ENCODE data around the gene RERE. TPM values are rescaled to one million over a fixed set of nuclear protein-coding genes. Genes with fewer than 3 reads are reported as not detected.

RERE gene
- total RNA-seq, 1 donor from 2014 or later, result 124 TPM

DNA sequence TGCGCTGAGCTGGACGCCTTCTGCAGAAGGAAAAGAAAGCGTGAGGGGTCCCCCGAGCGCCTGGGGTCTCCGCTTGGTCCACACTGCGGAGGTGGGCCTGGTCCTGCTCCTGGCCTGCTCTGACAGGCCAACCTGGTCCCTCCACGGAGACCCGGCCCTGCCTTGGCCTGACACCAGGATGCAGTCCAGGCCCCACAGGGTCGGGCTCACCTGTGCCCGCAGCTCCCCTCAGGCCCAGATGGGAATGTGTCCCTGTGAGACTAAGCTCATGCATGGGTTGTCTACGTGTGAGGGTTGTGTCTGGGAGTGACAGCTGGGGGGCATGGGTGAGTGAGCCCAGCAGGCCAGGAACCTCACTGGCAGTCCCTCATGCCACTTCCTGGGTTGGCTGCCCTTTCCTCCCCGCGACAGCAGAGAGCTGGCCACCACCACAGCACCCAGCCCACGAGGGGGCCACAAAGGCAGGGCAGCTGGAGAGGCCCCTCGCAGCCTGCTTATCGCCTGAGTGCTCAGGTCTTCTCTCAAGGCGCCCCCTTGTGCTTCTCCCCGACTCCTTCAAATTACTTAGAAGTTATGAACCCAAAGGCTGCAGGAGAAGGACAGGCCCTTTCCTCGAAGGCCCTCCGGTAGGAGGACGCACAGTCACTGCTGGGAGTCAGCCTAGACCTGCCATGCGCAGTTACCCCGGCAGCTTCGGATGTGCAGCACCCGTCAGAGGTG, 458.4 kb downstream of the RERE start:
- DNase-seq (ENCODE audit: low read depth) (no peak), FAIRE-seq (no peak)
- peaks cover 27% of the 10 kb centered on the region for H3K36me3 Mint-ChIP-seq (ENCODE audit: low read depth, unreplicated experiment)
- TF ChIP-seq, protein P1, sequence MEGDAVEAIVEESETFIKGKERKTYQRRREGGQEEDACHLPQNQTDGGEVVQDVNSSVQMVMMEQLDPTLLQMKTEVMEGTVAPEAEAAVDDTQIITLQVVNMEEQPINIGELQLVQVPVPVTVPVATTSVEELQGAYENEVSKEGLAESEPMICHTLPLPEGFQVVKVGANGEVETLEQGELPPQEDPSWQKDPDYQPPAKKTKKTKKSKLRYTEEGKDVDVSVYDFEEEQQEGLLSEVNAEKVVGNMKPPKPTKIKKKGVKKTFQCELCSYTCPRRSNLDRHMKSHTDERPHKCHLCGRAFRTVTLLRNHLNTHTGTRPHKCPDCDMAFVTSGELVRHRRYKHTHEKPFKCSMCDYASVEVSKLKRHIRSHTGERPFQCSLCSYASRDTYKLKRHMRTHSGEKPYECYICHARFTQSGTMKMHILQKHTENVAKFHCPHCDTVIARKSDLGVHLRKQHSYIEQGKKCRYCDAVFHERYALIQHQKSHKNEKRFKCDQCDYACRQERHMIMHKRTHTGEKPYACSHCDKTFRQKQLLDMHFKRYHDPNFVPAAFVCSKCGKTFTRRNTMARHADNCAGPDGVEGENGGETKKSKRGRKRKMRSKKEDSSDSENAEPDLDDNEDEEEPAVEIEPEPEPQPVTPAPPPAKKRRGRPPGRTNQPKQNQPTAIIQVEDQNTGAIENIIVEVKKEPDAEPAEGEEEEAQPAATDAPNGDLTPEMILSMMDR (IDR thresholded peaks at IDR 0.05; ENCODE audit: insufficient read depth, low read depth, low read length), result no peak
- no peak for TF ChIP-seq EZH2 (IDR thresholded peaks at IDR 0.05; ENCODE audit: insufficient read depth, low read length)
- Histone ChIP-seq H2AFZ (ENCODE audit: low read depth, low read length) (no peak overlapping the region), H4K20me1 (ENCODE audit: insufficient read depth, low read length) (peaks cover 30% of the 10 kb centered on the region), H3K79me2 (ENCODE audit: insufficient read depth, low read length) (no peaks in the 10 kb centered on the region), H3K27ac (ENCODE audit: low read depth, low read length) (no peak overlapping the region), H3K4me1 (ENCODE audit: insufficient read depth, low read length) (no peaks in the 10 kb centered on the region), H3K9me3 (ENCODE audit: insufficient read depth, low read depth, low read length) (no peaks in the 10 kb centered on the region), H3K9ac (ENCODE audit: low read length) (no peak overlapping the region), H3K36me3 (ENCODE audit: insufficient read depth, low read length) (peaks cover 18% of the 10 kb centered on the region), H3K4me2 (ENCODE audit: low read length) (no peak overlapping the region), H3K4me3 (ENCODE audit: insufficient read depth, low read depth, low read length) (no peak overlapping the region), H3K27me3 (ENCODE audit: insufficient read depth, low read length) (no peaks in the 10 kb centered on the region)
- H3K27me3 Mint-ChIP-seq (ENCODE audit: low read depth, unreplicated experiment), result no peaks in the 10 kb centered on the region
- H3K27ac Mint-ChIP-seq (ENCODE audit: unreplicated experiment), result no peak overlapping the region
- H3K4me1 Mint-ChIP-seq (ENCODE audit: low read depth, unreplicated experiment), result peaks cover 2% of the 10 kb centered on the region
- peaks cover 2% of the 10 kb centered on the region for H3K9me3 Mint-ChIP-seq (ENCODE audit: unreplicated experiment)
- H3K4me3 Mint-ChIP-seq (ENCODE audit: unreplicated experiment), result no peak overlapping the region

DNA sequence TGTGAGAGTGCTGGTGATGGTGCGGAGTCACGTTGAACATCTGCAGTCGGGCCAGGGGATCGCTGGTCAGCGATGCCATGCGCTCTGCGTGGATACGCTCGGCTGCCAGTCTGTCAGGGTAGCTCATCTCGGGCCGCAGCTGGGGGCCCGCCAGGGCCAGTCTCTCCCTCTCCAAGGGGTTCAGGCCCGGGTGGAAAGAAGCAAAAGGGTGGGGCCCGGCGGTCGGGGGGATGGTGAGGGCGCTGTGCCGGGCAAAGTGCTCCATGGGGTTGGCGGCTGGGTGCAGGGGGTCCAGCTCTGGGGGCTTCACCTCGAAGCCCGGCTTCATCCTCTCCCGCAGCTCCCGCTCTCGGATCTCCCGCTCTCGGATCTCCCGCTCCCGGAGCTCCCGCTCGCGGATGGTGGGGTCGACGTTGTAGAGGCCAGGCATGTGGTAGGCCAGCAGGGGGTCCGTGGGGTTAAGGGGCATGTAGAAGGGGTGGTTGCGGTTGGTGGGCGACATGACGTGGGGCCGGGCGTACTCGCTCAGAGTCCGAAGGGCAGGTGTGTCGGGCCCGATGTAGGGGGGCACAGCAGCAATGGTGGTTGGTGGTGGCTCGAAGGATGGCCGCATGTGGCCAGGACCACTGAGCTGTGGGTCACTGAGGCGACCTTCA, 459.1 kb downstream of the RERE start:
- FAIRE-seq, result no peak
- no peak for DNase-seq (ENCODE audit: low read depth)
- Mint-ChIP-seq H3K27me3 (ENCODE audit: low read depth, unreplicated experiment) (no peaks in the 10 kb centered on the region), H3K27ac (ENCODE audit: unreplicated experiment) (peak overlapping the region; percentile 53), H3K4me1 (ENCODE audit: low read depth, unreplicated experiment) (peaks cover under 1% of the 10 kb centered on the region), H3K9me3 (ENCODE audit: unreplicated experiment) (peaks cover 2% of the 10 kb centered on the region), H3K4me3 (ENCODE audit: unreplicated experiment) (no peak overlapping the region), H3K36me3 (ENCODE audit: low read depth, unreplicated experiment) (peaks cover 27% of the 10 kb centered on the region)
- Histone ChIP-seq H3K4me3 (ENCODE audit: insufficient read depth, low read depth, low read length) (no peak overlapping the region), H3K4me1 (ENCODE audit: insufficient read depth, low read length) (no peaks in the 10 kb centered on the region), H3K79me2 (ENCODE audit: insufficient read depth, low read length) (no peaks in the 10 kb centered on the region), H3K9me3 (ENCODE audit: insufficient read depth, low read depth, low read length) (no peaks in the 10 kb centered on the region), H3K9ac (ENCODE audit: low read length) (no peak overlapping the region), H3K4me2 (ENCODE audit: low read length) (no peak overlapping the region), H3K27me3 (ENCODE audit: insufficient read depth, low read length) (no peaks in the 10 kb centered on the region), H2AFZ (ENCODE audit: low read depth, low read length) (no peak overlapping the region), H3K36me3 (ENCODE audit: insufficient read depth, low read length) (peaks cover 22% of the 10 kb centered on the region), H3K27ac (ENCODE audit: low read depth, low read length) (no peak overlapping the region), H4K20me1 (ENCODE audit: insufficient read depth, low read length) (peaks cover 28% of the 10 kb centered on the region)
- TF ChIP-seq, protein P1 (IDR thresholded peaks at IDR 0.05; ENCODE audit: insufficient read depth, low read depth, low read length), result no peak
- no peak for TF ChIP-seq EZH2 (IDR thresholded peaks at IDR 0.05; ENCODE audit: insufficient read depth, low read length)
